HFF-Myc (cell line): ENCODE data around the gene GPHN.

Experiments used
- DNase-seq: peaks from one replicate; pipeline ENCODE4 v3.0.0-alpha.2; 2011; ENCODE audit warnings: low read depth; ENCODE audit errors: extremely low read depth
- H3K4me3 ChIP-seq: replicated peaks from 2 replicates; pipeline ENCODE4 v1.5.1; 2011; ENCODE audit warnings: low read depth, mild to moderate bottlenecking, control low read depth, low read length
- TF ChIP-seq, protein P1 (sequence below): IDR thresholded peaks from 2 replicates; pipeline ENCODE4 v1.5.1; 2012; ENCODE audit warnings: mild to moderate bottlenecking, low read depth, low read length, control low read depth; ENCODE audit errors: missing control alignments

Gene GPHN

GRCh38 chr14:67162385-67162784, 654.4 kb downstream of the GPHN start:
- TF ChIP-seq, protein P1, sequence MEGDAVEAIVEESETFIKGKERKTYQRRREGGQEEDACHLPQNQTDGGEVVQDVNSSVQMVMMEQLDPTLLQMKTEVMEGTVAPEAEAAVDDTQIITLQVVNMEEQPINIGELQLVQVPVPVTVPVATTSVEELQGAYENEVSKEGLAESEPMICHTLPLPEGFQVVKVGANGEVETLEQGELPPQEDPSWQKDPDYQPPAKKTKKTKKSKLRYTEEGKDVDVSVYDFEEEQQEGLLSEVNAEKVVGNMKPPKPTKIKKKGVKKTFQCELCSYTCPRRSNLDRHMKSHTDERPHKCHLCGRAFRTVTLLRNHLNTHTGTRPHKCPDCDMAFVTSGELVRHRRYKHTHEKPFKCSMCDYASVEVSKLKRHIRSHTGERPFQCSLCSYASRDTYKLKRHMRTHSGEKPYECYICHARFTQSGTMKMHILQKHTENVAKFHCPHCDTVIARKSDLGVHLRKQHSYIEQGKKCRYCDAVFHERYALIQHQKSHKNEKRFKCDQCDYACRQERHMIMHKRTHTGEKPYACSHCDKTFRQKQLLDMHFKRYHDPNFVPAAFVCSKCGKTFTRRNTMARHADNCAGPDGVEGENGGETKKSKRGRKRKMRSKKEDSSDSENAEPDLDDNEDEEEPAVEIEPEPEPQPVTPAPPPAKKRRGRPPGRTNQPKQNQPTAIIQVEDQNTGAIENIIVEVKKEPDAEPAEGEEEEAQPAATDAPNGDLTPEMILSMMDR = no peak
- DNase-seq = no peak

DNA sequence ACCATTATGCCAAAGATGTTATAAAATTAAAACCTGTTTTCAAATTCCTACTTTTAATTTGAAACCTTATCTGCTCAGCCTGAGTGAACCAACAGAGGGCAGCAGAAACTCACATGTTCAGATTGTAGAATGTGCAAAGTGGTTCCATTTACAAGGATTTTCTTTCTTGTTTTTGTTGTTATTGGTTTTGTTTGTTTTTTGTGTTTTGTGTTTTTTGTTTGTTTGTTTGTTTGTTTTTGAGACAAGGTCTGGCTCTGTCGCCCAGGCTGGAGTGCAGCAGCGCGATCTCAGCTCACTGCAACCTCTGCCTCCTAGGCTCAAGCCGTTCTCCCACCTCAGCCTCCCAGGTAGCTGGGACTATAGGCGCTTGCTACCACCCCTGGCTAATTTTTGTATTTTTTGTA, 658.5 kb downstream of the GPHN start:
- DNase-seq = peak; percentile 24
- TF ChIP-seq, protein P1 = peak; percentile 71
- no peak overlapping the region for H3K4me3 ChIP-seq

More at GRCh38 chr14:67162385-67162784, 654.4 kb downstream of the GPHN start:
- no peak overlapping the region for H3K4me3 ChIP-seq

- TF ChIP-seq, protein P1 = no peak
- no peak overlapping the region for H3K4me3 ChIP-seq
- DNase-seq = no peak
Measured at GRCh38 chr14:67167420-67168109, 659.6 kb downstream of the GPHN start.

- H3K4me3 ChIP-seq = no peak overlapping the region
- no peak for DNase-seq
- TF ChIP-seq, protein P1 = no peak
Measured at GRCh38 chr14:67168110-67168441, 660.1 kb downstream of the GPHN start.

DNA sequence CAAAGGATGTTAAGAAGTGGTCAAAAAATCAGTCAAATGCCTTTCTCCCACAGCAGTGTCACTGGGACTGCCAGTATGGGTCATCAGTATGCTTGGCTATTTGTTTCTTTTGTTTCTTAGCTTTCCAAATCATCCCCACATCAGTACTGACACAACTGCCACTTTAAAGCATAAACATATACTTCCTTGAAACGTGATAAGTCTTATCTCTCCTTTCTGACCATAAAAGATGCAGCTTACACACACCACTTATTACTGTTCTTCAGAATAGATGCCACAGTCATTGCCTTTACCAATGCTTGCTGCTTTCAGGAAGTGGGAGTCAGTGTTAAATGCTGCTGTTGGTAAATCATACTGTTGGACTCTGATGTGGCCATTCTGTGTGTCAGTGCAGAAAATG, 662.7 kb downstream of the GPHN start:
- TF ChIP-seq, protein P1 = no peak
- no peak for DNase-seq
- H3K4me3 ChIP-seq = no peak overlapping the region

- DNase-seq = no peak
- TF ChIP-seq, protein P1 = no peak
- no peak overlapping the region for H3K4me3 ChIP-seq
Measured at GRCh38 chr14:67172056-67172455, 664.1 kb downstream of the GPHN start.

GRCh38 chr14:67172520-67172919, 664.6 kb downstream of the GPHN start:
- TF ChIP-seq, protein P1 = no peak
- H3K4me3 ChIP-seq = no peak overlapping the region
- no peak for DNase-seq
